ENCODE results near the gene HERC3.

DNA sequence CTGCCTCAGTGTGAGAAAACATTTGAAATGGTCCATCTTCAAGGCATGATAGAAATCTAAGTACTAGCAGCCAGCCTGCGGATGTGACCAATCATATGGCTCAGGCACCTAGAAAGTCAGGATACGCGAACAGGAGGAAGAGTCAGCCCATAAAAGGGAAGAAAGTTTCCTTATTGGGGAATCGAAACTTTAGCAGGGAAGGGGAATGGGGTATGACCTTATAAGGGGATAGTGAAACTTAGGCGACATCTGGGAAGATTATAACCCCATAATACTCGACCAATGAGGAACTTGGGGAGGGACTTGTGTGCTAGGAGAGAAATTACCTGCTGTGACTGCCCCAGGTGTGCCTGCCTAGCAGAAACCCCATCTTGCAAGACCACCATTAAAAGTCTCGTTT, 42.5 kb upstream of the HERC3 start:
- TF ChIP-seq EZH2 (IDR thresholded peaks at IDR 0.05; ENCODE audit: borderline replicate concordance, low read depth, low read length, severe bottlenecking): no peak
- TF ChIP-seq, protein P1, sequence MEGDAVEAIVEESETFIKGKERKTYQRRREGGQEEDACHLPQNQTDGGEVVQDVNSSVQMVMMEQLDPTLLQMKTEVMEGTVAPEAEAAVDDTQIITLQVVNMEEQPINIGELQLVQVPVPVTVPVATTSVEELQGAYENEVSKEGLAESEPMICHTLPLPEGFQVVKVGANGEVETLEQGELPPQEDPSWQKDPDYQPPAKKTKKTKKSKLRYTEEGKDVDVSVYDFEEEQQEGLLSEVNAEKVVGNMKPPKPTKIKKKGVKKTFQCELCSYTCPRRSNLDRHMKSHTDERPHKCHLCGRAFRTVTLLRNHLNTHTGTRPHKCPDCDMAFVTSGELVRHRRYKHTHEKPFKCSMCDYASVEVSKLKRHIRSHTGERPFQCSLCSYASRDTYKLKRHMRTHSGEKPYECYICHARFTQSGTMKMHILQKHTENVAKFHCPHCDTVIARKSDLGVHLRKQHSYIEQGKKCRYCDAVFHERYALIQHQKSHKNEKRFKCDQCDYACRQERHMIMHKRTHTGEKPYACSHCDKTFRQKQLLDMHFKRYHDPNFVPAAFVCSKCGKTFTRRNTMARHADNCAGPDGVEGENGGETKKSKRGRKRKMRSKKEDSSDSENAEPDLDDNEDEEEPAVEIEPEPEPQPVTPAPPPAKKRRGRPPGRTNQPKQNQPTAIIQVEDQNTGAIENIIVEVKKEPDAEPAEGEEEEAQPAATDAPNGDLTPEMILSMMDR (IDR thresholded peaks at IDR 0.05; ENCODE audit: extremely low read depth in 1 of 2, insufficient read depth in 1 of 2, low read depth in 1 of 2, low read length in 2 of 2): no peak
- TF ChIP-seq POLR2AphosphoS5 (IDR thresholded peaks at IDR 0.05; ENCODE audit: insufficient read depth, low read depth, low read length): no peak

Data from endothelial cell of umbilical vein (primary cell).